ENCODE results near the gene SDHB.

Gene SDHB

GRCh38 chr1:17045634-17046333 is 8.0 kb downstream of the SDHB start:
- no peak for TF ChIP-seq CTCF (IDR thresholded peaks at IDR 0.05; ENCODE audit: extremely low read depth, missing control alignments)
- DNase-seq (ENCODE audit: low spot score), result peak; percentile 27

- TF ChIP-seq CTCF (IDR thresholded peaks at IDR 0.05; ENCODE audit: extremely low read depth, missing control alignments), result no peak
- DNase-seq (ENCODE audit: low spot score), result no peak
Observed at GRCh38 chr1:17045150-17045549, 8.7 kb downstream of the SDHB start.

GRCh38 chr1:17043676-17044075 is 10.2 kb downstream of the SDHB start:
- no peak for DNase-seq (ENCODE audit: low spot score)
- TF ChIP-seq CTCF (IDR thresholded peaks at IDR 0.05; ENCODE audit: extremely low read depth, missing control alignments), result no peak

GRCh38 chr1:17040135-17040534 is 13.7 kb downstream of the SDHB start:
- no peak for DNase-seq (ENCODE audit: low spot score)
- no peak for TF ChIP-seq CTCF (IDR thresholded peaks at IDR 0.05; ENCODE audit: extremely low read depth, missing control alignments)

- no peak for DNase-seq (ENCODE audit: low spot score)
- TF ChIP-seq CTCF (IDR thresholded peaks at IDR 0.05; ENCODE audit: extremely low read depth, missing control alignments), result no peak
Observed at GRCh38 chr1:17039522-17039921, 14.3 kb downstream of the SDHB start.

GRCh38 chr1:17033481-17033880 is 20.4 kb downstream of the SDHB start:
- DNase-seq (ENCODE audit: low spot score), result no peak

GRCh38 chr1:17032741-17033140 is 21.1 kb downstream of the SDHB start:
- TF ChIP-seq CTCF (IDR thresholded peaks at IDR 0.05; ENCODE audit: extremely low read depth, missing control alignments), result no peak
- DNase-seq (ENCODE audit: low spot score), result no peak

More at GRCh38 chr1:17033481-17033880, 20.4 kb downstream of the SDHB start:
- no peak for TF ChIP-seq CTCF (IDR thresholded peaks at IDR 0.05; ENCODE audit: extremely low read depth, missing control alignments)
